Calu3 (cell line): ENCODE measurements around the gene PTPRG. TPM values are rescaled to one million over a fixed set of nuclear protein-coding genes. Genes with fewer than 3 reads are reported as not detected.

Experiments used
- BruUV-seq: library from RNA; stranded (reverse); fragments of 400-500 nt; replicated peaks from 2 replicates; lab custom pipeline; 2021; lab: Mats Ljungman, UMichigan
- CTCF ChIA-PET: fragments of 300-600 bp; sonication (Branson Sonifier 250); formaldehyde crosslinking; loops from one replicate; lab custom pipeline; 2022; ENCODE audit warnings: antibody characterized with exemption; lab: Charles Lee
- DNase-seq: peaks from one replicate; pipeline ENCODE4 v3.0.0; 2022
- H3K27ac Mint-ChIP-seq: one replicate; pipeline ENCODE4 v1.8.0; 2022; ENCODE audit warnings: mixed read lengths; ENCODE audit not compliant: unreplicated experiment
- H3K27me3 Mint-ChIP-seq: one replicate; pipeline ENCODE4 v1.8.0; 2022; ENCODE audit warnings: mixed read lengths; ENCODE audit not compliant: unreplicated experiment
- H3K36me3 Mint-ChIP-seq: one replicate; pipeline ENCODE4 v1.8.0; 2022; ENCODE audit warnings: mild to moderate bottlenecking, moderate library complexity, mixed read lengths; ENCODE audit not compliant: insufficient read depth, unreplicated experiment
- H3K4me1 Mint-ChIP-seq: one replicate; pipeline ENCODE4 v1.8.0; 2022; ENCODE audit warnings: mild to moderate bottlenecking, low read depth, mixed read lengths; ENCODE audit not compliant: unreplicated experiment
- H3K4me3 Mint-ChIP-seq: one replicate; pipeline ENCODE4 v1.8.0; 2022; ENCODE audit warnings: mild to moderate bottlenecking, low read depth, moderate library complexity, mixed read lengths; ENCODE audit not compliant: unreplicated experiment
- H3K9me3 Mint-ChIP-seq: one replicate; pipeline ENCODE4 v1.8.0; 2022; ENCODE audit warnings: low read depth, mixed read lengths; ENCODE audit not compliant: unreplicated experiment
- CTCF ChIP-seq: fragments of 200-600 bp; IDR thresholded peaks from one replicate; pipeline ENCODE4 v1.8.0; 2022; ENCODE audit warnings: antibody characterized with exemption; ENCODE audit not compliant: unreplicated experiment
- intact Hi-C: fragments of 100-400 bp; cut with micrococcal nuclease; formaldehyde crosslinking; loops from one replicate; pipeline ENCODE4 v1.10.0; 2022; ENCODE audit not compliant: unreplicated experiment
- total RNA-seq: library from RNA; stranded (reverse); gene quantifications from 2 replicates; pipeline ENCODE4 v1.2.3, GENCODE V29; 2022

Gene PTPRG
- total RNA-seq, 1 experiment from 2014 or later = 0.35 TPM

GRCh38 chr3:61530355-61530754 is 31.0 kb upstream of the PTPRG start:
- peaks cover 2% of the 10 kb centered on the region for H3K9me3 Mint-ChIP-seq
- CTCF ChIA-PET = no interaction called here
- BruUV-seq = no TSS peak
- H3K27me3 Mint-ChIP-seq = no peaks in the 10 kb centered on the region
- DNase-seq = no peak
- intact Hi-C loops = no loop called here
- TF ChIP-seq CTCF = no peak
- no peak overlapping the region for H3K4me3 Mint-ChIP-seq
- H3K27ac Mint-ChIP-seq = no peak overlapping the region
- H3K36me3 Mint-ChIP-seq = no peaks in the 10 kb centered on the region
- no peaks in the 10 kb centered on the region for H3K4me1 Mint-ChIP-seq

GRCh38 chr3:61531528-61531927 is 29.8 kb upstream of the PTPRG start:
- no peak for TF ChIP-seq CTCF
- BruUV-seq = no TSS peak
- intact Hi-C loops = no loop called here
- Mint-ChIP-seq H3K27ac (no peak overlapping the region), H3K27me3 (no peaks in the 10 kb centered on the region), H3K4me3 (no peak overlapping the region), H3K9me3 (no peaks in the 10 kb centered on the region), H3K36me3 (no peaks in the 10 kb centered on the region), H3K4me1 (no peaks in the 10 kb centered on the region)
- no peak for DNase-seq
- CTCF ChIA-PET = no interaction called here

- Mint-ChIP-seq H3K9me3 (peaks cover 4% of the 10 kb centered on the region), H3K27me3 (no peaks in the 10 kb centered on the region), H3K27ac (no peak overlapping the region), H3K36me3 (no peaks in the 10 kb centered on the region), H3K4me1 (no peaks in the 10 kb centered on the region), H3K4me3 (no peak overlapping the region)
- intact Hi-C loops = no loop called here
- no peak for DNase-seq
- BruUV-seq = no TSS peak
- CTCF ChIA-PET = no interaction called here
- no peak for TF ChIP-seq CTCF
Measured at GRCh38 chr3:61532739-61533500, 28.5 kb upstream of the PTPRG start.

- Mint-ChIP-seq H3K36me3 (no peaks in the 10 kb centered on the region), H3K27me3 (no peaks in the 10 kb centered on the region), H3K9me3 (peaks cover 4% of the 10 kb centered on the region), H3K4me3 (no peak overlapping the region), H3K27ac (no peak overlapping the region), H3K4me1 (no peaks in the 10 kb centered on the region)
- no TSS peak for BruUV-seq
- CTCF ChIA-PET = no interaction called here
- TF ChIP-seq CTCF = no peak
- DNase-seq = no peak
- intact Hi-C loops = no loop called here
Measured at GRCh38 chr3:61535826-61536225, 25.5 kb upstream of the PTPRG start.
